ENCODE measurements around the gene UMAD1.

DNA sequence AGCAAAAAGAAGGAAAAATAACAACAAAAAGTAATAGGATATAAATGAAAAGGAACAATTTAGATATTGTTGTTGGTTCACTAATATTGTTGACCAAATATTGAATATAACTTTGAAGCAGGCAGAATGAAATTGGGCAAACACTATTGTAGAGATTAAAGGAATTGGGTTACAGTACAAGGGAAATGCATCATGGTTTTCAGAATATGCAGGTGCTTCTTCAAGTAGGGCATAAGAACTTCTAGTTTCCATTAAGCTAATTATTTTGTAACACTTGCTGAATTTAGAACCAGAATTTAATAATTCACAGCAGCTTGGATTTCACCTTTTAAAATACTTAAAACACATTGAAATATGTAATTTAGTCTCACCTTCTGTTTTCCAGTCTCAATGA lies 41.4 kb downstream of the UMAD1 start:
- TF ChIP-seq CTCF (conservative IDR thresholded peaks at IDR 0.05; ENCODE audit: low read length): no peak
- TF ChIP-seq EZH2phosphoT487 (IDR thresholded peaks at IDR 0.05; ENCODE audit: borderline replicate concordance): no peak
